ENCODE results near the gene TM9SF3.

Gene TM9SF3

GRCh38 chr10:96532523-96532922 lies 54.3 kb downstream of the TM9SF3 start:
- no peak overlapping the region for H3K4me3 ChIP-seq (ENCODE audit: low read length)
- no peak for TF ChIP-seq CTCF (conservative IDR thresholded peaks at IDR 0.05; ENCODE audit: low read depth, low read length)
- DNase-seq (ENCODE audit: low read depth) = no peak

DNA sequence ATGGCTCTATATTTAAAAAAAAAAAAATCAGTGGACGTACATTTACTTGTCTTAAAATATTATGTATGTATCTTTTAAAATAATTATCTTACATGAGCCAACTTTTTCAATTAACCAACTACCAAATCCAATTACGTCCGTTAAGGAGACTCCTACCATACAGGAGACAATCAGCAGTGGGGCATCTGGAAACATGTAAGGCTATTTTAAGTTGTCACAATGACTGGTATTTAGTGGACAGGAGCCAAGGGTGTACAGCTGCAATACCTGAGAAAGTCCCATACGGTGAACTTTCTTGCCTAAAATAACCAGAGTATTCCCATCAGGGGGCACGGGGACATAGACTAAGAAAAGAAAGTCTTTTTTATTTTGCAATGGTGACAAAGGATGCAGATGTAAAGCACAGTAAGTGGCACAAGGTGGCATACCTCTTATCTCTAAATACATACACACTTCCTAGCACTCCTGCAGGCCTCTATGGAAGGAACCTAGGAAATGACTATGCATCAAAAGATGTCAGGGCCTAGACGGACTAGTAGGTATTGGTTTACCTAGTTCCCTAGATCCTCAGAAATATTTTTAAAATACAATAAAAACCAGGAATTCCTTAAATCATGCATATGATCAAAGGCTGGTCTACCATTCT lies 57.1 kb downstream of the TM9SF3 start:
- no peak for TF ChIP-seq CTCF (conservative IDR thresholded peaks at IDR 0.05; ENCODE audit: low read depth, low read length)
- no peak for DNase-seq (ENCODE audit: low read depth)
- no peak overlapping the region for H3K4me3 ChIP-seq (ENCODE audit: low read length)

GRCh38 chr10:96524741-96525140 lies 62.1 kb downstream of the TM9SF3 start:
- no peak for TF ChIP-seq CTCF (conservative IDR thresholded peaks at IDR 0.05; ENCODE audit: low read depth, low read length)
- DNase-seq (ENCODE audit: low read depth) = no peak
- H3K4me3 ChIP-seq (ENCODE audit: low read length) = no peak overlapping the region

DNA sequence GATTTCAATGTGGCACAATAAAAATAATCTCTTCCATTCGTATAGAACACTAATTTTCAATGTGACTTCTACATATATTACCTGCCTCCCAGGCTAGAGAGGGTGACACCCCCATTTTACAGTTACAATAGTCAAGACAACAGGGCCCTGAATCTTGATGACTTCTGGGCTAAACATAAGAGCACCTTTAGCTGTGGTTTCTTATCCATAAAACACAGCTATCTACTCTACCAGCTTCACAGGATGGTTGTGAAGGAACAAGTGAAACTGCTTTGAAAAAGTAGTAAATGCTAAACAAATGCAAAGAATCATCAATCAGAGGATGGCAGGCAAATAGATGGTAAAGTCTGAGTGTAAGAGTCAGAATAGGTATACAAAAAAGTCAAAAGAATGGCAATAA lies 69.5 kb downstream of the TM9SF3 start:
- DNase-seq (ENCODE audit: low read depth) = no peak
- TF ChIP-seq CTCF (conservative IDR thresholded peaks at IDR 0.05; ENCODE audit: low read depth, low read length) = no peak
- no peak overlapping the region for H3K4me3 ChIP-seq (ENCODE audit: low read length)

- H3K4me3 ChIP-seq (ENCODE audit: low read length) = no peak overlapping the region
- TF ChIP-seq CTCF (conservative IDR thresholded peaks at IDR 0.05; ENCODE audit: low read depth, low read length) = no peak
- DNase-seq (ENCODE audit: low read depth) = no peak
Measured at GRCh38 chr10:96516337-96516736, 70.5 kb downstream of the TM9SF3 start.

DNA sequence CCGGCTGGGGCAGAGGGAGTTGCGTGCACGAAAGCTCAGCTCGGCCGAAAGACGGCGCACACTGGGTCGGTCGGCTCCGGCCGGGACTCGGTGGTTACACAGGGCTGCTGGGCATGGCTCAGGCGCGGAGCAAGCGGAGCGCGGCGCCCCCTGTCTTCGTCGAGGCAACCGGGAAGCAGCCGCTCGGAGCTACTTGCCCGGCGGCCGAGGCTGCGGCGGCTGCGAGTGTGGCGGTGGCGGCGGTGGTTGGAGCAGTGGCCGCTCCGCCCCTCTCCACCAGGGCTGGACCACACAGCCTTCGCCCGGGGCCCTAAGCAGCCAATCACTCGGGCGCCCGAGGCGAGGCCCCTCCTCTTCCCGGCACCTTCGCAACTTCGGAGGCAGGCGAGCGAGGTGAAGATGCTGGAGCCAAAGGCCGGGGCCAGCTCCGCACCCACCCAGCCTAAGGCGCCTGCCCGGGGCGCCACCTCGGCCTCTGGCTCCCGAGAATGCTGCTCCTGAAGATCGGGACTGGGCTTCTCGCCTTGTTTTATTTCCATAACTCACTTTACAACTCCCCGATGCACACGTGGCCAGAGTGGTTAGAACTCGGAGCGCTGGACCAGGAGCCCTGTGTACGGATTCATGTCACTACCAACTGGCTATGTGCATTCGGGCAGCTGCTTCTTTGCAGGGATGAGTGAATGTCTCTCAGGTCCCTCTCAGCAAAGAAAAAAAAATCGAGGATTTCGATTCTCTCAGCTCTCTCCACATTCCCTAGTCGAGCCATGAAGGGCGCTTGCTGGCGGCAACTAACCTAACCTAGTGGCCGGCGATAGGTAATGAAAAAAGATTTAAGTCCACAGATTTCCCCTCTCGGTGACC lies 72.9 kb downstream of the TM9SF3 start, which contains the start of gene TLL2:
Gene TLL2, minus strand, starts transcription at position 229 of the 864 bp plus-strand sequence. CDS start 241 bp downstream, outside the sequence.
- peak; percentile 61 for TF ChIP-seq CTCF (conservative IDR thresholded peaks at IDR 0.05; ENCODE audit: low read depth, low read length)
- peak; percentile 58 for DNase-seq (ENCODE audit: low read depth)
- peak within 1 kb of the TSS; percentile 47 for H3K4me3 ChIP-seq (ENCODE audit: low read length)
